WTC11 (cell line): Measurements from ENCODE around the gene CD34. TPM values are rescaled to one million over a fixed set of nuclear protein-coding genes. Genes with fewer than 3 reads are reported as not detected.

Experiments used
- ATAC-seq: fragments of 200-7000 bp; cut with Tn5 transposase; 2 replicates; pipeline ENCODE4 v1.10.0; 2021; ENCODE audit warnings: mild to moderate bottlenecking, moderate library complexity
- CTCF ChIA-PET: fragments of 300-600 bp; sonication (Branson Sonifier 250); formaldehyde crosslinking; loops from one replicate; lab custom pipeline; 2021; ENCODE audit warnings: antibody characterized with exemption; lab: Charles Lee
- POLR2A ChIA-PET: fragments of 350-600 bp; sonication (Branson Sonifier 250); formaldehyde crosslinking; loops from one replicate; lab custom pipeline; 2021; ENCODE audit warnings: antibody characterized with exemption; lab: Charles Lee
- DNase-seq: peaks from one replicate; pipeline ENCODE4 v3.0.0; 2021; ENCODE audit warnings: low spot score
- H3K27ac Mint-ChIP-seq: 2 replicates; pipeline ENCODE4 v1.8.0; 2021; ENCODE audit warnings: mixed read lengths
- H3K27me3 Mint-ChIP-seq: 2 replicates; pipeline ENCODE4 v1.8.0; 2021; ENCODE audit warnings: low read depth, mild to moderate bottlenecking, moderate library complexity, mixed read lengths
- H3K36me3 Mint-ChIP-seq: 2 replicates; pipeline ENCODE4 v1.8.0; 2021; ENCODE audit warnings: mixed read lengths
- H3K4me1 Mint-ChIP-seq: 2 replicates; pipeline ENCODE4 v1.8.0; 2022; ENCODE audit warnings: mixed read lengths
- H3K4me3 Mint-ChIP-seq: 2 replicates; pipeline ENCODE4 v1.8.0; 2021; ENCODE audit warnings: mild to moderate bottlenecking, moderate library complexity, mixed read lengths
- H3K9me3 Mint-ChIP-seq: 2 replicates; pipeline ENCODE4 v1.8.0; 2021; ENCODE audit warnings: mixed read lengths
- AFF4 ChIP-seq: sonication (generic); formaldehyde crosslinking; IDR thresholded peaks from 2 replicates; pipeline ENCODE4 v1.8.1; 2023; ENCODE audit warnings: mild to moderate bottlenecking, missing genetic modification reagents, borderline replicate concordance
- ATF2 ChIP-seq: sonication (generic); formaldehyde crosslinking; IDR thresholded peaks from 2 replicates; pipeline ENCODE4 v1.8.1; 2022; ENCODE audit warnings: low read depth, missing genetic modification reagents, borderline replicate concordance
- CBFB ChIP-seq: sonication (generic); formaldehyde crosslinking; IDR thresholded peaks from 2 replicates; pipeline ENCODE4 v1.8.1; 2022; ENCODE audit warnings: mild to moderate bottlenecking, low read depth, missing genetic modification reagents
- CDX4 ChIP-seq: fragments of 250-450 bp; sonication (Bioruptor Pico); IDR thresholded peaks from 2 replicates; pipeline ENCODE4 v1.9.0; 2021; ENCODE audit warnings: moderate library complexity, mild to moderate bottlenecking, inconsistent platforms, borderline replicate concordance
- ESRRA ChIP-seq: sonication (generic); formaldehyde crosslinking; IDR thresholded peaks from 2 replicates; pipeline ENCODE4 v1.8.1; 2022; ENCODE audit warnings: mild to moderate bottlenecking, missing genetic modification reagents, borderline replicate concordance
- FOXP4 ChIP-seq: sonication (generic); formaldehyde crosslinking; IDR thresholded peaks from 2 replicates; pipeline ENCODE4 v1.8.0; 2022; ENCODE audit warnings: mild to moderate bottlenecking, missing genetic modification reagents
- GABPB1 ChIP-seq: sonication (generic); formaldehyde crosslinking; IDR thresholded peaks from 2 replicates; pipeline ENCODE4 v1.8.1; 2023; ENCODE audit warnings: mild to moderate bottlenecking, missing genetic modification reagents
- GRHL2 ChIP-seq: fragments of 250-450 bp; sonication (Bioruptor Pico); IDR thresholded peaks from 2 replicates; pipeline ENCODE4 v1.8.0; 2022; ENCODE audit warnings: mild to moderate bottlenecking, moderate library complexity; ENCODE audit not compliant: insufficient replicate concordance, severe bottlenecking
- HMGA2 ChIP-seq: fragments of 250-450 bp; sonication (Bioruptor Pico); IDR thresholded peaks from 2 replicates; pipeline ENCODE4 v1.4.0; 2021; ENCODE audit warnings: mild to moderate bottlenecking, moderate library complexity
- IRF2 ChIP-seq: sonication (generic); formaldehyde crosslinking; IDR thresholded peaks from 2 replicates; pipeline ENCODE4 v1.8.0; 2022; ENCODE audit warnings: low read depth, missing genetic modification reagents, borderline replicate concordance
- JAZF1 ChIP-seq: fragments of 250-450 bp; sonication (Bioruptor Pico); IDR thresholded peaks from 2 replicates; pipeline ENCODE4 v1.9.0; 2021; ENCODE audit warnings: moderate library complexity, mild to moderate bottlenecking, inconsistent platforms
- MXD4 ChIP-seq: fragments of 250-450 bp; sonication (Bioruptor Pico); IDR thresholded peaks from 2 replicates; pipeline ENCODE4 v1.8.0; 2021; ENCODE audit warnings: mild to moderate bottlenecking, moderate library complexity, borderline replicate concordance
- MYBL2 ChIP-seq: sonication (generic); formaldehyde crosslinking; IDR thresholded peaks from 2 replicates; pipeline ENCODE4 v1.8.1; 2023; ENCODE audit warnings: mild to moderate bottlenecking, moderate library complexity, missing genetic modification reagents
- NFYB ChIP-seq: sonication (generic); formaldehyde crosslinking; conservative IDR thresholded peaks from 2 replicates; pipeline ENCODE4 v1.8.0; 2022; ENCODE audit warnings: low read depth, missing genetic modification reagents
- NR1H2 ChIP-seq: sonication (generic); formaldehyde crosslinking; IDR thresholded peaks from 2 replicates; pipeline ENCODE4 v1.9.0; 2021; ENCODE audit warnings: mild to moderate bottlenecking, moderate library complexity, missing genetic modification reagents
- NR2C2 ChIP-seq: sonication (generic); formaldehyde crosslinking; IDR thresholded peaks from 2 replicates; pipeline ENCODE4 v1.8.0; 2022; ENCODE audit warnings: mild to moderate bottlenecking, missing genetic modification reagents
- NR3C1 ChIP-seq: sonication (generic); formaldehyde crosslinking; conservative IDR thresholded peaks from 2 replicates; pipeline ENCODE4 v1.8.1; 2023; ENCODE audit warnings: low read depth, mild to moderate bottlenecking, missing genetic modification reagents
- PRRX2 ChIP-seq: fragments of 250-450 bp; sonication (Bioruptor Pico); IDR thresholded peaks from 2 replicates; pipeline ENCODE4 v1.8.0; 2021; ENCODE audit warnings: mild to moderate bottlenecking
- RELA ChIP-seq: sonication (generic); formaldehyde crosslinking; IDR thresholded peaks from 2 replicates; pipeline ENCODE4 v1.8.1; 2022; ENCODE audit warnings: missing genetic modification reagents, mild to moderate bottlenecking, borderline replicate concordance
- TP53 ChIP-seq: sonication (generic); formaldehyde crosslinking; IDR thresholded peaks from 2 replicates; pipeline ENCODE4 v1.8.1; 2023; ENCODE audit warnings: mild to moderate bottlenecking, missing genetic modification reagents
- ZBTB43 ChIP-seq: sonication (generic); formaldehyde crosslinking; IDR thresholded peaks from 2 replicates; pipeline ENCODE4 v1.8.1; 2023; ENCODE audit warnings: mild to moderate bottlenecking, missing genetic modification reagents
- ZNF138 ChIP-seq: sonication (generic); formaldehyde crosslinking; conservative IDR thresholded peaks from 2 replicates; pipeline ENCODE4 v1.8.1; 2022; ENCODE audit warnings: mild to moderate bottlenecking, moderate library complexity, missing genetic modification reagents
- ZNF219 ChIP-seq: sonication (generic); formaldehyde crosslinking; IDR thresholded peaks from 2 replicates; pipeline ENCODE4 v1.8.0; 2023; ENCODE audit warnings: missing genetic modification reagents, mild to moderate bottlenecking, borderline replicate concordance
- ZNF416 ChIP-seq: fragments of 250-450 bp; sonication (Bioruptor Pico); IDR thresholded peaks from 2 replicates; pipeline ENCODE4 v1.9.0; 2021; ENCODE audit warnings: mild to moderate bottlenecking, inconsistent platforms
- ZNF423 ChIP-seq: fragments of 250-450 bp; sonication (Bioruptor Pico); IDR thresholded peaks from 2 replicates; pipeline ENCODE4 v2.1.2; 2022; ENCODE audit warnings: mild to moderate bottlenecking, moderate library complexity
- ZNF671 ChIP-seq: fragments of 250-450 bp; sonication (Bioruptor Pico); IDR thresholded peaks from 2 replicates; pipeline ENCODE4 v1.8.0; 2021; ENCODE audit warnings: mild to moderate bottlenecking
- total RNA-seq: library from RNA; stranded (reverse); gene quantifications from 3 replicates; pipeline ENCODE4 v1.2.3, GENCODE V29; 2021

Gene CD34
- total RNA-seq, 1 experiment from 2014 or later, result 0.35 TPM

- H3K4me1 Mint-ChIP-seq, result peaks cover 11% of the 10 kb centered on the region
- TF ChIP-seq RELA (CRISPR knock-in tag) (no peak), ZNF423 (CRISPR knock-in tag) (no peak), CDX4 (CRISPR knock-in tag) (no peak), IRF2 (CRISPR knock-in tag) (no peak), FOXP4 (CRISPR knock-in tag) (no peak), ZBTB43 (CRISPR knock-in tag) (no peak), ZNF219 (CRISPR knock-in tag) (no peak), CBFB (no peak), NR2C2 (CRISPR knock-in tag) (no peak), JAZF1 (CRISPR knock-in tag) (no peak), TP53 (CRISPR knock-in tag) (no peak), NR3C1 (no peak), HMGA2 (no peak), ZNF416 (CRISPR knock-in tag) (no peak), AFF4 (CRISPR knock-in tag) (no peak), ESRRA (no peak), NR1H2 (no peak), MXD4 (CRISPR knock-in tag) (no peak), NFYB (CRISPR knock-in tag) (no peak)
- TF ChIP-seq, all 79 proteins: peak for 0
- Mint-ChIP-seq H3K27me3 (no peaks in the 10 kb centered on the region), H3K9me3 (no peaks in the 10 kb centered on the region), H3K36me3 (no peaks in the 10 kb centered on the region), H3K27ac (no peak overlapping the region), H3K4me3 (no peak overlapping the region)
- ChIA-PET CTCF (no interaction called here), POLR2A (no interaction called here)
- DNase-seq (no peak), ATAC-seq (no peak)
Measured at GRCh38 chr1:207948536-207949250, 37.8 kb upstream of the CD34 start.

GRCh38 chr1:207946756-207947155 lies 35.8 kb upstream of the CD34 start:
- H3K27ac Mint-ChIP-seq, result no peak overlapping the region
- ChIA-PET CTCF (interaction anchor here (1.2 to 1.7 kb wide), 2 partner anchors 17 to 51 kb away, joined by 5 to 10 read pairs; no protein-coding TSS in a partner anchor), POLR2A (no interaction called here)
- H3K27me3 Mint-ChIP-seq, result no peaks in the 10 kb centered on the region
- H3K4me1 Mint-ChIP-seq, result no peaks in the 10 kb centered on the region
- H3K9me3 Mint-ChIP-seq, result no peaks in the 10 kb centered on the region
- DNase-seq (no peak), ATAC-seq (no peak)
- no peak overlapping the region for H3K4me3 Mint-ChIP-seq
- no peaks in the 10 kb centered on the region for H3K36me3 Mint-ChIP-seq
- TF ChIP-seq IRF2 (CRISPR knock-in tag) (no peak), PRRX2 (CRISPR knock-in tag) (no peak), GRHL2 (CRISPR knock-in tag) (no peak), GABPB1 (CRISPR knock-in tag) (no peak), MYBL2 (CRISPR knock-in tag) (no peak), ATF2 (CRISPR knock-in tag) (no peak), ZNF138 (CRISPR knock-in tag) (no peak), ZNF671 (CRISPR knock-in tag) (no peak), NR2C2 (CRISPR knock-in tag) (no peak)
